GM18867 (cell line): ENCODE data around the gene PIKFYVE.
"Not testable (repeated sequence)": the region's sequence is repeated elsewhere in the genome, so short reads cannot be mapped to it uniquely, and the experiment has no call there.

Source experiments
- ATAC-seq: cut with Tn5 transposase; IDR thresholded peaks from one replicate; pipeline ENCODE4 v1.9.1; 2021; ENCODE audit warnings: mild to moderate bottlenecking, moderate library complexity; ENCODE audit not compliant: unreplicated experiment

The PIKFYVE gene

DNA sequence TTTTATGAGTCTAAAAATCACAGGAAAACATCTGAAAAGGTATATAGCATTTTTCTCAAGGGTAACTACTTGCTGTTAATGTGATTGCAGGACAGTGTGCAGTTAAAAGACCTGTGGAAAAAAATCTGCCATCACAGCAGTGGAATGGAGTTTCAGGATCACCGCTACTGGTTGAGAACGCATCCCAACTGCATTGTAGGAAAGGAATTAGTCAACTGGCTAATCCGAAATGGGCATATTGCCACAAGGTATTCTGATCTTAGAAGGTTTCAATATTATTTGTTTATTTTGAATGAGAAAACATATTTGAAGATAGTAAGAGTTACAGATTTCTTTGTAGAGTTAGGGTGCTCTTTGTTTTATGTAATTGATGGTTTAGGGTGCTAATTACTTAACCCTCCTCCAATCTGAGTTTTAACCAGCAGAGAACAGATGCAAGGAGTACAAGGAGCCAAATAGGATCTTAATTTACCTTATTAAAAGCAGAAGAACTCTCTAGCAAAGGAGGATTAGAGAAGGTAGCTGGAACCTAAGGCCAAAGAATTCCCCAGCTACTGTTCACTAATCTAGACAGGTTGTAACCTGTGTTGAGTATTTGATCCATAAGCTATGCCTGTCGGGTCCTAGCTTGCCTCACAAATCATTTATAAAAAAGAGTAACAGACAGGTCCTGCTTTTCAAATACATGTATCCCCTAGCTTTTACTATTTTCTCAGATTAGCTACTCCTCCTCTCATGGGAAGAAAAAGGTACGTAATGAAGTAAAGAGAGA lies 35.0 kb downstream of the PIKFYVE start:
- ATAC-seq: no peak

DNA sequence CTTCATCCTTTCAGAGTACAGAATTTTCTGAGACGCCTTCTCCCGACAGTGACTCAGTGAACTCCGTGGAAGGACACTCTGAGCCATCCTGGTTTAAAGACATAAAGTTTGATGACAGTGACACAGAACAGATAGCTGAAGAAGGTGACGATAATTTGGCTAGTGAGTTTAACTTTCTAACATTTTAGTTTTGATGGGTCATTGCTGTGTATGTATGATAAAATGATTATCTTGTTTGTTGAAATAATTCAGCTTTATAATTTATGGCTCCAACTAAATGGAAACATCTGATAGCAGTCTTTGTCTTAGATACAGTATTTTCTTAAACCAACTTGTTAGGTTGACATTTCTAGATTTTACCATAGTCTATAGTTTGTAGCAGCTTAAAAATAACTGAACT lies 38.1 kb downstream of the PIKFYVE start:
- ATAC-seq: no peak

DNA sequence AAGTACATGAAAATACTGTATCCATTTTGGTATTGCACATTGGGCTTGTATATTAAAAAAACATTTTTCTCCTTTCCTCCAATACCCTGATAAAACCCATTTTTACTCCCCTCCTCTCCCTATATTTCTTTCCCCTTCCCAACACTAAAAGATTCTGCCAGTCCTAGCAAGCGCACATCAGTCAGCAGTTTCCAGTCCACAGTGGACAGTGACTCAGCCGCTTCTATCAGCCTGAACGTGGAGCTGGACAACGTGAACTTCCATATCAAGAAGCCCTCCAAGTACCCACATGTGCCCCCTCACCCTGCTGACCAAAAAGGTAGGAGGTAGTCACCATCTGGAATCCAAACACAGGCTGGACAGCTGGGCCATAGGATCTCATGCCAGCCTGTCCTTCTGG lies 38.6 kb downstream of the PIKFYVE start:
- ATAC-seq: no peak

DNA sequence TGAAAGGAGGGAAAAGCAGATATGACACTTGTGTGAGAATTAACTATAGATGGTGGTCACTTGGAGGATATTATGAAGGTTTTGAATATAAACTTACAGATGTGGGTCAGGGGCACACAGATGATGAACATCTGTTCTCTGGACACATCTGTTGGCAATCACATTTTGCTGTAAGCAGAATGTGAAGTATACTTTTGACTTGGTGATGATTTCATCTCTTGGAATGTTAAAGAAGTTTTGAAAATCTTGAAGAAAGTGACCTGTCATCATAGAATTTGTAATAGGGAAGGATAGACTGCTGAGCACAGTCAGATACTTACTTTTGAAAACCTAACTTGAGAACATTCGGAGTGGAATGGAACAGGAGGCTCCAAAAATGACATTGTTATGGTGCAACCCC lies 40.2 kb downstream of the PIKFYVE start:
- no peak for ATAC-seq

DNA sequence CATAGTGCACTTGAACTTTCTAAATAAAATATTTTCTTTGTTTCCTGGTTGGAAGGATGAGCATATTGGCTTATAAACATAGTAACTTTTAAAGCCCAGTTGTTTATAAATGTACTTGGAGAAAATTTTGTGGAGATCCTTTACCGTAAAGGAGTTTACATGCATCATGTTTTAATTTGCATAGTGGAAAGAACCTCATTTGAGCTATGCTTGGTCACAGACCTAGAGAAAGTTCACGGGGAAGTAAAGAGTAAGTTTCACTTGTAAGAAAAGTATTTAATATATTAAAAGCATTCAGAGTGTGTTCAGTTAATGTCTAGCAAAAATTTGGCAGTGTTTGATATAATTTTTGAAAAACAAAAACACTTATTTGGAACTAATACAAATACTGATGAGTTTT lies 45.3 kb downstream of the PIKFYVE start:
- peak; percentile 64 for ATAC-seq

DNA sequence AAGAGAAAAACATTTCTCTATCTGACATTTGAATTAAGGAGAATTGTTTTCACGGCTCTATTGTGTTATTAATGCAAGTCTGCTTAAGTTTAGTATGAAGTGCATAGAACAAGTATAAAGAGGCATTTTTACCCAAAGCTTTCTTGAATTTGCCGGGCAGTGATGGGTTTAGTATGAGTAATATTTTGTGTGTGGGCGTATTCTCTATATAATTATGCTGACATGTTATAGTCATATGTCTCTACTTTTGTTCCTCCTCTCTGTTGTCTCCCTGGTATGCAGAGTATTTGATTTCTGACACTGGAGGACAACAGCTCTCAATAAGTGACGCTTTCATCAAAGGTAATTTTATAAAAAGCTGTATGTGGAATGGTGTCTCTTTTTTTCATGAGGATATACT lies 45.9 kb downstream of the PIKFYVE start:
- peak; percentile 53 for ATAC-seq

DNA sequence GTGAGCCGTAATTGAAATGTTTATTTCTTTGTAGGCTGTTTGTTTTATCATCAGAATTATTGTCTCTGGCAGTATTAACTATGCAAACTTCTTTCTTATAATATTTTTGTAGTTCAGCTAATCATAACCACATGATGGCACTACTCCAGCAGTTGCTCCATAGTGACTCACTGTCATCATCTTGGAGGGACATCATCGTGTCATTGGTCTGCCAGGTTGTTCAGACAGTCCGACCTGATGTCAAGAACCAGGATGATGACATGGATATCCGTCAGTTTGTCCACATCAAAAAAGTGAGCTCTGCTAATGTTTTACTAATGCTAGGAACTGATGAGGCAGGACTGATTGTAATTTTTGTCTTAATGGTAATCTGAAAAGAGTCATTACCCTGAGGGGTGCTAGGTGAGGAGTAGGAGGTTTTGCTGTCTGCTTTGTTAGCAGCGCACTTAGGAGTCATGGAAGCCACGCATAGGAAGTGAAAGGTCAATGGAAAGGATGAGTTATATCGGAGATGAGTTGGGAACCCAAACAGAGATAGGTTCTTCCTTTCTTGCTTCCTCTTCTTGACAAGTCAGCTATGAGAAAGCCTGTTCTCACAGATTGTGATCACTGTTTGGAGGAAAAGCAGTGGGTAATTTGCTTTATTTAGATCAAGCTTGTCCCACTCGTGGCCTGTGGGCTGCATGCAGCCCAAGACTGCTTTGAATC lies 49.2 kb downstream of the PIKFYVE start:
- ATAC-seq: peak; percentile 61

DNA sequence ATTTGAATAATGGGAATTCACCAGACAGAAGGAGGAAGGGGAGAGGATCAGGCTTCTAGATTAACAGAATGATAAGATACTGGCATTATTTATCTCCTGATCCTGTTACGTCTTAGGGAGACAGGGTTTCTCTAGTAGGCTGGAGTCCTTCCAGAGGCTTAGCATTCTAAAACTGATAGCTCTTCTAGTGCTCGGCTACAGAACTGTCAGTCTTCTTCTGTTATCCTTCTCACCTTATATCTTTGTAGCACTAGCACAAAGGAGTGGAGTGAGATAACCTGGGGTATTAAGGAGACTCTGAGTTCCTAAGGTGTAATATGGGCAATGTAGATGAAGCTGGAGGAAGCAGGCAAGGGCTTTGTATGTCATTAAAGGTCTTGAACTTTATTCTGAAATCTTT lies 52.1 kb downstream of the PIKFYVE start:
- ATAC-seq: no peak

DNA sequence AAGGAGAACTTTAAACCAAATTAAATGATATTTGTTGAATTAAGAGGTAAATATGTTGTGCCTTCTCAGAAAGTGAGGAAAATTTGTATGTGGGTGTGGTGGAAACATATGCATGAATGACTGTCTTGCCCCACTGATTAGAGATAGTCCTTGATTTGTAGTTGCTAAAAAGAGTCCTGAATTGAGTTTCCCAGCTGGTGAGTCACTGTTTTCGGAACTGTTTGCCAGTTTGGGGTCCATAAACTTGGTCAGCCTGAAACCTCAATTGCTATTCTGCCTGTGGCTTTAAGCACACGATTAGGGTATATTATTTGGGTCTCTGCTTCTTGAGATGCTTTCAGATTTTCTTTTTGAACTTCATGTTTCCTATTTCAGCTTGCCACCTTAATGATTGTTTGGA lies 53.3 kb downstream of the PIKFYVE start:
- ATAC-seq: peak; percentile 20

DNA sequence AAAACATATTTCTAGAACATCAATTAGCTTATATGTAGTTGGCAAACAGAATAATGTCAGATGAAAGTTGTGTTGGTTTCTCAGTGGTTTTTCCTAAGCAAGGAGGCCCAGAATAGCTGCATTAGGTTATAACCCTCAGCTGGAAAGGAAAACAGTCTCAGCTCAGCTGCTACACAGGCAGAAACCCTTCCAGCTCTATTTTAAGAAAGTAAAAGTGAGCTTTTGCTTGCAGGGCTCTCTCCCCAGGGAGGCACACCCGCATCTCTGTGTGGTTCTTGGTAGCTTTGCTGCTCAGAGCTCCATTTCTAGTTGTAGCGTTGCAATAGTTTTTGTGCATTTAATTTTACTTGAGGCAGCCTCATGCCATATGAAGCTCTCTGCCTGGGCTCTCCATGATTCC lies 54.6 kb downstream of the PIKFYVE start:
- ATAC-seq: peak; percentile 89

DNA sequence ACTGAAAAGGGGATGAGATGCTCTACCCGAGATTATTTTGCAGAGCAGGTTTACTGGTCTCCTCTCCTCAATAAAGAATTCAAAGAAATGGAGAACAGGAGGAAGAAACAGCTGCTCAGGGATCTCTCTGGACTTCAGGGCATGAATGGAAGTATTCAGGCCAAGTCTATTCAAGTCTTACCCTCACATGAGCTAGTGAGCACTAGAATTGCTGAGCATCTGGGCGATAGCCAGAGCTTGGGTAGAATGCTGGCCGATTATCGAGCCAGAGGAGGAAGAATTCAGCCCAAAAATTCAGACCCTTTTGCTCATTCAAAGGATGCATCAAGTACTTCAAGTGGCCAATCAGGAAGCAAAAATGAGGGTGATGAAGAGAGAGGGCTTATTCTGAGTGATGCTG lies 60.0 kb downstream of the PIKFYVE start:
- ATAC-seq: no peak

DNA sequence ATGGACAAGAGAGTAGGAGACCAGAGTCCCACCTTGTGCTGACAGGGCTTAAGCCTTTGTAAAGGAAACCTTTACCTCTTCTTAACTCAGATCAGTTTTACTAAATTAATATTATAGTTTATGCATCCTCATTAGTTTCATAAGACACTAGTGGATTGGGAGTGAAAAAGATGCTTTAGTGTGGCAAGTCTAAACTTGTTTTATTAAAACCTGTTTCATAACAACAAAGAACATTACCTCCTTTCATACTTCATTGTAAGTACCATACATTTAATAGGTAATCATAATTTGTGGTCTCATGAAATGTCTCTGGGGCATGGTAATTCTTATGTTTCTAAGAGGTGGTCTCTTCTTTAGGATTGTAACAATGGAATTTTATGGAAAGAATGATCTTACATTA lies 63.4 kb downstream of the PIKFYVE start:
- no peak for ATAC-seq

DNA sequence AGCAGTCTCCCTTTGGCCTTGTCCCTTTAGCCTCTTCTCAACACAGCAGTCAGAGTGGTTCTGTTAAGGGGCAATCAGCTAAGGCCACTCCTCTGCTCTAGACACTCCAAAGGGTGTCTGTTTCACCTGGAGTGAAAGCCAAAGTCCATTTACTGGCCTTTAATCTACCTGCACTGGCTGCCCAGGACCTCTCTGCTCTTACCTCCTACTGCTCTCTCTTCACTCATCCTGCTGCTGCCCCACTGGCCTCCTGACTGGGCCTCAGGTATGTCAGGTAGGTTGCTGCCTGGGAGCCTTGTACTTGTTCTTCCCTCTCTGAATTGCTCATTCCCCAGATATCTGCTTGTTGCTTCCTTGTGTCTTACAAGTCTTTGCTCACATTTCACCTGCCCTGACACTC lies 68.2 kb downstream of the PIKFYVE start:
- ATAC-seq: no peak

DNA sequence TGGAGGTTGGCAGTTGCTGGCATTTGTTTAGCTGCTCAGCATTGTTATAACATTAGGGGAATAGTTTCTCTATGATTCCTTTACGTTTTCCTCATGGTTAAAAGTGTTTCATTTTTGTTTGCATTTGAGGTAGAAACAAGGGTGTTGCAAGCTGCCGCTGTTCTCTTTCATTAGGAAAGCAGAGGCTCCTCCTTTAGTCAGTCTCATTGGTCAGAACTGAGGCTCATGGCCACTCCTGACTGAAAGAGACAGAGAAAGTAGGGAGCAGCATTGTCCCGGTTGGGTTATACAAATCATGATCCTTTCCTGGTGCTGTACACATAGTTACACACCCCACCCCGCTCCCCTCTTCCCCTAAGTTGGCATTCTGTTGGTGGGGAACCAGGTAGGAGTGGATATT lies 80.7 kb downstream of the PIKFYVE start:
- ATAC-seq: no peak

DNA sequence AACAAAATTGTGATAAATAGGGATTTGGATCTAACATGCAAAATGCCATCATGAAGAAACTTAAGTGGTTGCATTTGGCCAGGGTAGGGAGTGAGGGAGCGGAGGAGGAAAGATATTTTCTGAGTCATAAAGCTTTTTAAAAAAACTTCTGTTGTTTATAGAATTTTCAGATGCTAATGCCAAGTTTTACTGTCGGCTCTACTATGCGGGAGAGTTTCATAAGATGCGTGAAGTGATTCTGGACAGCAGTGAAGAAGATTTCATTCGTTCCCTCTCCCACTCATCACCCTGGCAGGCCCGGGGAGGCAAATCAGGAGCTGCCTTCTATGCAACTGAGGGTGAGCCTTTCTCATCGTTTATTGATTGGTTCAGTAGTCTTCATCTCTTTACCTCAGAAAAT lies 84.6 kb downstream of the PIKFYVE start:
- ATAC-seq: no peak

DNA sequence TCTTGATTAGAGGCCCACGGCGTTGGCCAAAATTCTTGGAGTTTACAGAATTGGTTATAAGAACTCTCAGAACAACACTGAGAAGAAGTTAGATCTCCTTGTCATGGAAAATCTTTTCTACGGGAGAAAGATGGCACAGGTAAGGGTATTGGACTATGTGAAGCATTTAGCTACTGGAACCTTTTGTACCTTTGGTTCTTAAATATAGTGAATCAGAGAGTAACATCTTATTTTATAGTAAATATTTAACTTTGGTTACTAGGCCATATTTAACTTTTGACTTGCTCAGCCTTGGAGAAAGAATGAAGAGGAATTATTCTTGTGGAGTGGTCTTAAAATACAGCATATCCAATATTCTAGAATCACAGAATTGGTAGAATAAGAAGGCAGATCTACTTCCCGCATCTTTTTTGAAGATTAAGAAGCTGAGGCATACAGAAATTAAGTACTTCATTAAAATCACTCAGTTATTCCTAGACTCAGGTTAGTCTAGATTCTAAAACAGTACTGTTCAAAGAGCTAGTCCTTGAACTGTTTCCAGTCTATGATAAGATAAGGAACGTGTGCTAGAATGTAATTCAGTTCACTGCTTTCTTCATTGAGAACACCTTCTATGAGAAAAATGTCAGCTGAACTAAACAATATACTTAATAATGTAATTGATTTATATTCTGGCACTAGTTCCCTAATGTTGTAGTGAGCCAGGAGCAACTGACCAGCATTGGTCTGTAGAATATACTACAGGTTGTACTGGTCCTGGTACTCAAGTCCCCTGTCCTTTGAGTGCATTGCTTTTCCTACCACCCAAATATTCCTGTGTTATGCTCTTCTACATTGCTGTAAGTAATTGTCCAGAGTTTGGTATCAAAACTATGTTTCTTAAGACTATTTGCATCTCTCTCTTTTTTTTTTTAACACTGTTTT lies 86.9 kb downstream of the PIKFYVE start:
- ATAC-seq: no peak

DNA sequence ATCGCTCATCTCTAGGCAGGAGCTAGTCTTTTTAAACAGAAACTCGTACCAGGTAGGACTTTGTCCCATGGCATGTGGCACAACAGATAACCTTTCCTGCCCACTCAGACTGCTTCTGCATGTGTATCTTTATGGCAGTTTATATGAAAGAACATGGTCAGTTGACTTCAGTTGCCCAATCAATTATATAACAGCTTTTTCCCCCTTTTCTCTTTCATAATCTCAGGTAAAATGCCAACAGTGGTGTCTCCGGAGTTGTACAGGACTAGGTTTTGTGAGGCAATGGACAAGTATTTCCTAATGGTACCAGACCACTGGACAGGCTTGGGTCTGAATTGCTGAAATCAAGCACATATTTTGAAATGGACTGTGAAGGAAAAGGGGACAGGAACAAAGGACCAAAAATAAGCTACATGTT lies 88.9 kb downstream of the PIKFYVE start:
- no peak for ATAC-seq

DNA sequence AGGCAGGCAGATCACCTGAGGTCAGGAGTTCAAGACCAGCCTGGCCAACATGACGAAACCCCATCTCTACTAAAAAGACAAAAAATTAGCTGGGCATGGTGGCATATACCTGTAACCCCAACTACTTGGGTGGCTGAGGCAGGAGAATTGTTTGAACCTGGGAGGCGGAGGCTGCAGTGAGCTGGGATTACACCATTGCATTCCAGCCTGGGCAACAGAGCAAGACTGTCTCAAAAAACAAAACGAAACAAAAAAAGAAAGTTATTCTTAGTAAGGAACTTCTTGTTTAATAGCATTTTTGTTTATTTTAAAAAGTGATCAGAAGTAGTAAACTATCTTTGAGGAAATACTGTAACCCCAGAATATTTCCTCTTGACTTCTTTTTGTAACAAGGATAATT lies 90.4 kb downstream of the PIKFYVE start:
- ATAC-seq: not testable (repeated sequence)

DNA sequence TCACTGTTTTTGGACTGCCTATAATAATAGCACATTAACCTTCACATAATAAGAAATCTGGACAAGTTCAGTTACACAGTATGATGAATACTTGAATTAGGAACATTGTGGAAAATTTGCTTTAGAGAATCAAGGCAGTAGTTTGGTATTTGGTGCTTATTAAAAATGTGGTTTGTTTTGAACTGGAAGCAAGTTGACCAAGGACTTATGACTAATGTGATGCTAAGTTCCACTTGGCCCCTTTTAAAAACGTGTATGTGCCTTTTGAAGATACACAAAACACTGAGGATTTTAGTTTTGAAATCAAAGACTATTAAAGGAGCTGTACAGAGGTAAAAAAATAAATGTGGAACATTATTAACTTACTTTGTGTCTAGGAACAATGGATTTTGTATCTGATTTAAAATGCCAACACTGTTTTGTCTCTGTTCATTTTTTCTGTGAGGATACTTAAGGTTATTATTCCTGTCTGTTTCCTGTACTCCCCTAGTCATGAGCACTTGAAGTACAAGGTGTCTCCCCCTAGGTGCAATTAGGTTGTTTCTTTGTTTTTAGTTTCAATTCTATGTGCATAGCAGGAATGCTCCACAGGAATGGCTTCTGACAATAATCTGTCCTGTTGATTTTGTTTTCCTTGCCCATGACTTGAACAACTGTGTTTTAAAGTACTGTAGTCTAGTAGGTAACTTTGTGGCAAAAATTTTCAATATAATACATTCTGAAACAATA lies 91.0 kb downstream of the PIKFYVE start:
- ATAC-seq: no peak

DNA sequence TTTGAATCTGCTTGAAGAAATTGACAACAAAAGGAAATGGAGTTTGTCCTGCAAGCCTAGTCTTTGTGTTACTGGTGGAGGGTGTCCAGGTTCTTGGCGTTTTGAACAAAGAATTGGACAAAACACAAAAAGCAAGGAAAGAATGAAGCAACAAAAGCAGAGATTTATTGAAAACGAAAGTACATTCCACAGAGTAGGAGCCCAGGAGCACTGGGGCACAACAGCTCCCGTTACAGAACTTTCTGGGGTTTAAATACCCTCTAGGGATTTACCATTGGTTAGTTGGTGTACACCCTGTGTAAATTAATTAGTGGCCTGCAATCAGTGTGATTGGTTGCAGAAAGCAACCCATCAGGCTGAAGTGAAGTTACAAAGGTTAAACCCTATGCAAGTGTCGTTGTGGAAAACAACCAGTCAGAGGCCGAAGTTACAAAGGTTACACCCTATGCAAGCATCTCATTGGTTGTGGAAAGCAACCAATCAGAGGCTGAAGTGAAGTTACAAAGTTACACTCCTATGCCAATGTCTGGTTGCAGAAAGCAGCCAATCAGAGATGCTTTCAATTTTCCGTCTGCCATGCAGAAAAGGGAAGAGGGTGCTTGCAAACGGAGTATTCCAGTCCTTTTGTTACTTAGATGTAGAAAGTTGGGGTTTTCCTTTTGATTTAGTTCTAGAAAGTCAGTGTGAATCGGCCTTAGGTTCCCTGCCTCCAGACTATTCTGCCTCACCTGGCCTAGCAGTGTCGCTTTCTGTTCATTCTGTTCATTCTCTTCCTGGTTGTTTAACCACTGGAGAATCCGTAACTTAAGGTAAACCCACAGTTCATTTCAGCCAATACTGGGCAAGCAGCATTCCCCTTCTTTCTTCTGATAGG lies 92.9 kb downstream of the PIKFYVE start:
- peak; percentile 52 for ATAC-seq
